Mesothelial cell of epicardium (in vitro differentiated cells): ENCODE results near the gene AQP5. TPM values are rescaled to one million over a fixed set of nuclear protein-coding genes. Genes with fewer than 3 reads are reported as not detected.

Source experiments
- DNase-seq, 2 experiments: peaks; one replicate each; pipeline ENCODE4 v3.0.0; 2021; ENCODE audit warnings: low spot score in 2 of 2; ENCODE audit not compliant: unreplicated experiment in 2 of 2
- H3K27ac Mint-ChIP-seq: 2 replicates; pipeline ENCODE4 v1.8.0; 2021; ENCODE audit warnings: mixed read lengths
- H3K27me3 Mint-ChIP-seq: 2 replicates; pipeline ENCODE4 v1.8.0; 2021; ENCODE audit warnings: low read depth, mixed read lengths
- H3K36me3 Mint-ChIP-seq: 2 replicates; pipeline ENCODE4 v1.8.0; 2021; ENCODE audit warnings: mixed read lengths
- H3K4me1 Mint-ChIP-seq: 2 replicates; pipeline ENCODE4 v1.8.0; 2021; ENCODE audit warnings: mixed read lengths
- H3K4me3 Mint-ChIP-seq: 2 replicates; pipeline ENCODE4 v1.8.0; 2021; ENCODE audit warnings: mild to moderate bottlenecking, moderate library complexity, mixed read lengths
- H3K9me3 Mint-ChIP-seq: 2 replicates; pipeline ENCODE4 v1.8.0; 2021; ENCODE audit warnings: mixed read lengths
- total RNA-seq: library from RNA; stranded (reverse); gene quantifications from 3 replicates; pipeline ENCODE4 v1.2.1, GENCODE V29; 2021
- TF ChIP-seq, protein P1 (sequence below): fragments of 200-600 bp; sonication (generic); IDR thresholded peaks from one replicate; pipeline ENCODE4 v1.5.0; 2021; ENCODE audit warnings: antibody characterized with exemption; ENCODE audit not compliant: unreplicated experiment

Gene AQP5
- total RNA-seq, 1 donor from 2014 or later, result 0.16 TPM

DNA sequence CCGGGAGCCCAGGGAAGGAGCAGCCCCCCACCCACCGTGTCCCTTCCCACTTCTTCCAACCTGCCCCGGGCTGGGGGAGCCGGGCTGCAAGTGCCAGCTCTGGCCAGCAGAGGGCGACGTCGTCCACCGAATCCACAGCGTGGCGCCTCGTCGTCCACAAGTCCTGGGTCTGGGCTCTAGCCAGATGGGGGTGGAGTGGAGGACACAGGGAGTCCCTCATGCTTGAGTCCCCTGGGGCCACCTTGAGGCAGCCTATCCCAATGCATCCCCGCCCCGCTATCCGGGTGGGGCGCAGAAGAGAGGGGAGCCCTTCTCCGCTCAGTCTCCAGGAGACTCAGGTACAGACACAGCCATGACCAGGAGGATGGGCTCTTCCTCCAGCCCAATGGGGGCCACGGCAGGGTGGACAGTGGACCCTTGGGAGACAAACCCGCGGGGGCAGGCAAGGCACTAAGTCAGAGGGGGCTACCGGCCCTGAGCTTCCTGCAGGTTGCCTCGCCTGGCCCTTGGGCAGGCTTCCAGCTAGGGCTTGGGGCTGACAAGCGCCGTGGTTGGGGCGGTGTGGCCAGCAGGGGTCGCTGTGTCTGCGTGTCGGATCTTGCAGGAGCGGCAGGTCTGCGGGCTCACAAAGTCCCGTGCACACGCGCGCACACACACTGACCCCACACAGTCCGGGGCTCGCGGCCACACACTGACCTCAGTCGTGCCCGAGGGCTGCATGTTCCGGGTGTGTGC is 5.5 kb downstream of the AQP5 start:
- Mint-ChIP-seq H3K4me1 (peaks cover 3% of the 10 kb centered on the region), H3K27me3 (peaks cover 53% of the 10 kb centered on the region), H3K36me3 (no peaks in the 10 kb centered on the region), H3K9me3 (no peaks in the 10 kb centered on the region), H3K4me3 (peak overlapping the region; percentile 50), H3K27ac (no peak overlapping the region)
- DNase-seq, result peak; percentile 87 to 98
- TF ChIP-seq, protein P1, sequence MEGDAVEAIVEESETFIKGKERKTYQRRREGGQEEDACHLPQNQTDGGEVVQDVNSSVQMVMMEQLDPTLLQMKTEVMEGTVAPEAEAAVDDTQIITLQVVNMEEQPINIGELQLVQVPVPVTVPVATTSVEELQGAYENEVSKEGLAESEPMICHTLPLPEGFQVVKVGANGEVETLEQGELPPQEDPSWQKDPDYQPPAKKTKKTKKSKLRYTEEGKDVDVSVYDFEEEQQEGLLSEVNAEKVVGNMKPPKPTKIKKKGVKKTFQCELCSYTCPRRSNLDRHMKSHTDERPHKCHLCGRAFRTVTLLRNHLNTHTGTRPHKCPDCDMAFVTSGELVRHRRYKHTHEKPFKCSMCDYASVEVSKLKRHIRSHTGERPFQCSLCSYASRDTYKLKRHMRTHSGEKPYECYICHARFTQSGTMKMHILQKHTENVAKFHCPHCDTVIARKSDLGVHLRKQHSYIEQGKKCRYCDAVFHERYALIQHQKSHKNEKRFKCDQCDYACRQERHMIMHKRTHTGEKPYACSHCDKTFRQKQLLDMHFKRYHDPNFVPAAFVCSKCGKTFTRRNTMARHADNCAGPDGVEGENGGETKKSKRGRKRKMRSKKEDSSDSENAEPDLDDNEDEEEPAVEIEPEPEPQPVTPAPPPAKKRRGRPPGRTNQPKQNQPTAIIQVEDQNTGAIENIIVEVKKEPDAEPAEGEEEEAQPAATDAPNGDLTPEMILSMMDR, result peak; percentile 97

DNA sequence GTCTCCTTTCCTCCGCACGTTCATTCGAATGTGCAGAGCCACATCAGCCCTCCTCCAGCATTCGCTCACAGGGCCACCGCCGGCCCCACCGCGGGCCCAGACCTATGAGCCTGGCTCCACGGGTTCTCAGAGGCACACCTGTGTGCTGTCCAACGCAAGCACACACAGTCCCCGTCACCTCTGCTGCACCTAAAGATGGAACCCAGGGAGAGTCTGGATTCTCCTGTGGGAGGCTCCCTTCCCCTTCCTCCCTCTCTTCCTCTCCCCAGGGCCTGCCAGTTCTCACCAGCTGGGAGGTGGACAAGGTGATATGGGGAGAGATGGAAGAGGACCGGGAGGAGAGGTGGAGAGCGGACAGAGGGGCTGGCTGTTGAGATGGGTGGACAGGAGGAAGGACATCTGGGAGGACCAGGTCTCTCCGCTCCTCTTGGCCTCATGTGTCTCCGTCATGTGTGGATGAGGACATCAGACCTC is 6.1 kb downstream of the AQP5 start:
- H3K27me3 Mint-ChIP-seq, result peaks cover 49% of the 10 kb centered on the region
- H3K9me3 Mint-ChIP-seq, result no peaks in the 10 kb centered on the region
- no peak overlapping the region for H3K27ac Mint-ChIP-seq
- TF ChIP-seq, protein P1, result no peak
- peak overlapping the region; percentile 50 for H3K4me3 Mint-ChIP-seq
- no peaks in the 10 kb centered on the region for H3K36me3 Mint-ChIP-seq
- peaks cover 3% of the 10 kb centered on the region for H3K4me1 Mint-ChIP-seq
- no peak for DNase-seq

DNA sequence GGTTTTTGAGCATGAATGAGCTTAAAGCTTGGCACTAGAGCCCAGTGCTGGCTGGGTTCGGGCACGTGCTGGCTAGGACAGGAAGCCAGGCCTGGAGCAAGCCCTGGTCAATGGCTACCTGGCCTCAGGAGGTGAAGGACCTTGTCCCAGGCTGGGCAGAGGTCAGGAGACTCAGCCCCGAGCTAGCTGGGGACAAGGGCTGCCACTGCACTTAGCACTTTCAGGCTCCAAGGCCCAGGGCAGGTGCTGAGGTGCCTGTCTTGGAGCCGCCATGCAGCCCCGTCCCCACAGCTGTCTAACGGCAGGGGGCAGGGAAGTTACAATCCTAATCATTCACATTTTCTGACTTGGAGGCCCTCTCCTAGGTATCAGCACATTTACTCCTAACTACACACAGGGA is 6.8 kb downstream of the AQP5 start:
- Mint-ChIP-seq H3K27me3 (peaks cover 43% of the 10 kb centered on the region), H3K27ac (no peak overlapping the region), H3K4me3 (no peak overlapping the region)

DNA sequence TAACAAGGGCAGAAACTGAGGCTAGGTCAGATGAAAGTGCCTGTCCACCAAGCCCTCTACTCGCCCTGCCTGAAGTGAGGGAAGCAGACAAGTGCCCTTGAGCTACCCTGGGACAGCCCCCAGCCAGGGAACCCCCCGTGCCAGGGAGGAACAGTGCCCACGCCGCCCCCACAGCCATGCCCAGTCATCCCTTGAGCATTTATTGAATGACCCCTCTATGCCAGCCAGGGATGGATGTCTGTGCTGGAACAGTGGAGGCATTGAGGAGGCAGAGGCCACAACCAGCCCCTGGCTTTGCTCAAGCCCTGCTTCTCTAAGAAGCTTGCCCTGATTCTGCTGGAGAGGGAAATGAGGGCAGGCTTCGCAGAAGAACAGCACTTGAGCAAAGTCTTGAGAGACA is 7.4 kb downstream of the AQP5 start:
- TF ChIP-seq, protein P1, result no peak
- Mint-ChIP-seq H3K9me3 (no peaks in the 10 kb centered on the region), H3K4me1 (peaks cover 3% of the 10 kb centered on the region), H3K4me3 (no peak overlapping the region), H3K27me3 (peaks cover 40% of the 10 kb centered on the region), H3K36me3 (no peaks in the 10 kb centered on the region), H3K27ac (no peak overlapping the region)
- DNase-seq, result no peak

More for the DNA sequence above, 6.8 kb downstream of the AQP5 start:
- Mint-ChIP-seq H3K4me1 (peaks cover 3% of the 10 kb centered on the region), H3K36me3 (no peaks in the 10 kb centered on the region), H3K9me3 (no peaks in the 10 kb centered on the region)
- TF ChIP-seq, protein P1, result no peak
- no peak for DNase-seq

DNA sequence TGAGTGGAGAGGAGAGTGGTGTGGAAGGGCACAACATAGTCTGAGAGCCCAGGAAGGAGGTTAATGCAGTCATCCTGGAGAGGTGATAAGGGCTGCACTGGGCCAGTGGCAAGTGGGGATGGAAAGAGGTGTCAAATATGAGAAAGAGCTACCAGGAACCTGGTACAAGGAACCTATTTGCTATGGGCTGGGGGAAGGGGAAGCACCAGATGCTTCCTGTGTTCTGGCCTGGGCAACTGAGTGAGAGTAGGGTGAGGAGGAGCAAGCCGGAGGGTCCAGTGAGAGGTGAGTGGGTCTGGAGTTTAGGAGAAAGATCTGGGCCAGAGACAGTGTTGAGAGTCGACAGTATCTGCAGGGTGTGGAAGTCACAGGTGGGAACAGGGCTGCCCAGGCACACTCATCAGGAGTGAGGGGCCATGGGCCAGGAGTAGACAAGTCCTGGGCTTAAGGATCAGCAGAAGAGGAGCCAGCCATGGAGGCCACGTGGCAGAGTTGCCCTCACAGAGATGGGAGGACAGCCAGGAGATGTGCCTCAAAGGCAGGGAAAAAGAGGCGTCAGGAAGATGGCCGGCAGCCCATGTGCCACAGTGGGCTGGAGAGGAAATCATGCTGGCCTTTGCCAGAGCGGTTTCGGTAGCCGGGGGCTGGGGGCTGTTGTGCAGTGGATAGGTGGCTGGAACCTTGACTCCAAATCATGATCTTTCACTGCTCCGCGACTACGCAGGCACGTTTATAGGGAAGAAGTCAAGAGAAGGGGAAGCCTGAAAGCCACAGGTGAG is 8.2 kb downstream of the AQP5 start:
- Mint-ChIP-seq H3K36me3 (no peaks in the 10 kb centered on the region), H3K27me3 (peaks cover 33% of the 10 kb centered on the region), H3K27ac (no peak overlapping the region), H3K9me3 (no peaks in the 10 kb centered on the region), H3K4me1 (peaks cover 4% of the 10 kb centered on the region), H3K4me3 (no peak overlapping the region)
- TF ChIP-seq, protein P1, result no peak
- no peak for DNase-seq
